ENCODE results near the gene MPRIP. TPM values are rescaled to one million over a fixed set of nuclear protein-coding genes. Genes with fewer than 3 reads are reported as not detected.
"Not testable (repeated sequence)": the region's sequence is repeated elsewhere in the genome, so short reads cannot be mapped to it uniquely, and the experiment has no call there.

Gene MPRIP, protein sequence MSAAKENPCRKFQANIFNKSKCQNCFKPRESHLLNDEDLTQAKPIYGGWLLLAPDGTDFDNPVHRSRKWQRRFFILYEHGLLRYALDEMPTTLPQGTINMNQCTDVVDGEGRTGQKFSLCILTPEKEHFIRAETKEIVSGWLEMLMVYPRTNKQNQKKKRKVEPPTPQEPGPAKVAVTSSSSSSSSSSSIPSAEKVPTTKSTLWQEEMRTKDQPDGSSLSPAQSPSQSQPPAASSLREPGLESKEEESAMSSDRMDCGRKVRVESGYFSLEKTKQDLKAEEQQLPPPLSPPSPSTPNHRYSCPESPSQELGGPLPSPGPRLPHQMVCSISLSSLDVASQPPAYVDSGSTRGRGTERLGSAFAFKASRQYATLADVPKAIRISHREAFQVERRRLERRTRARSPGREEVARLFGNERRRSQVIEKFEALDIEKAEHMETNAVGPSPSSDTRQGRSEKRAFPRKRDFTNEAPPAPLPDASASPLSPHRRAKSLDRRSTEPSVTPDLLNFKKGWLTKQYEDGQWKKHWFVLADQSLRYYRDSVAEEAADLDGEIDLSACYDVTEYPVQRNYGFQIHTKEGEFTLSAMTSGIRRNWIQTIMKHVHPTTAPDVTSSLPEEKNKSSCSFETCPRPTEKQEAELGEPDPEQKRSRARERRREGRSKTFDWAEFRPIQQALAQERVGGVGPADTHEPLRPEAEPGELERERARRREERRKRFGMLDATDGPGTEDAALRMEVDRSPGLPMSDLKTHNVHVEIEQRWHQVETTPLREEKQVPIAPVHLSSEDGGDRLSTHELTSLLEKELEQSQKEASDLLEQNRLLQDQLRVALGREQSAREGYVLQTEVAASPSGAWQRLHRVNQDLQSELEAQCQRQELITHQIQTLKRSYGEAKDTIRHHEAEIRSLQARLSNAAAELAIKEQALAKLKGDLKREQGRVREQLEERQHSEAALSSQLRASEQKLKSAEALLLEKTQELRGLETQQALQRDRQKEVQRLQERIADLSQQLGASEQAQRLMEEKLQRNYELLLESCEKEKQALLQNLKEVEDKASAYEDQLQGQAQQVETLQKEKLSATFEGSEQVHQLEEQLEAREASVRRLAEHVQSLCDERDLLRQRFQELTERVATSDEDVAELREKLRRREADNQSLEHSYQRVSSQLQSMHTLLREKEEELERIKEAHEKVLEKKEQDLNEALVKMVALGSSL (N-terminal part only)
- total RNA-seq: 100 to 1,000 TPM; 359 to 405 TPM
- long read RNA-seq, donor 1, full-length matches to known transcripts: 11 of 137 reads
- long read RNA-seq, donor 1, partial matches to known transcripts: 96 of 137 reads
- long read RNA-seq, donor 1, other reads (novel, unspliced or antisense): 30 of 137 reads
- long read RNA-seq, donor 2, full-length matches to known transcripts: 2 of 283 reads
- long read RNA-seq, donor 2, partial matches to known transcripts: 250 of 283 reads
- long read RNA-seq, donor 2, other reads (novel, unspliced or antisense): 31 of 283 reads

DNA sequence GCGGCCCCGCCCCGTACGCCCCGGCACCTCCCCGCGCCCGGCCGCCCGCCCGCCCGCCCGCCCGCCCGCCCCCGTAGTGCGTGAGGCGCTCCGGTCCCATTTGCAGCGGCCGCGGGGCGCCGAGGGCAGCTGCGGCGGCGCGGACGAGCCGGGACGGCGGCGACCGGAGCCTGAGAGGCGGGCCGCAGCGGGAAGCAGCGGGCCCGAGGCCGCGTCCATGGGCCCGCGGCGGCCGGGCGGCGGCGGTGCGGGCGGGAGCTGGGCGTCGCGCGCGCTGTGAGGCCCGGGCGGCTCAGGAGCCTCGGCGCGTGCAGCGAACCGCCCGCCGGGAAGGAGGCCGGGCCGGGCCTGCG is at the start of gene MPRIP:
MPRIP (plus strand) TSS at position 74 of the 353 bp plus-strand sequence. CDS start 392 bp downstream, outside the sequence.
- intact Hi-C loops (cut with DNase I): loop anchor here in 1 of 2 donors (5.0 kb wide), 1 partner anchor 35 kb away; no protein-coding TSS in a partner anchor
- no peak for DNase-seq (ENCODE audit: low spot score)

DNA sequence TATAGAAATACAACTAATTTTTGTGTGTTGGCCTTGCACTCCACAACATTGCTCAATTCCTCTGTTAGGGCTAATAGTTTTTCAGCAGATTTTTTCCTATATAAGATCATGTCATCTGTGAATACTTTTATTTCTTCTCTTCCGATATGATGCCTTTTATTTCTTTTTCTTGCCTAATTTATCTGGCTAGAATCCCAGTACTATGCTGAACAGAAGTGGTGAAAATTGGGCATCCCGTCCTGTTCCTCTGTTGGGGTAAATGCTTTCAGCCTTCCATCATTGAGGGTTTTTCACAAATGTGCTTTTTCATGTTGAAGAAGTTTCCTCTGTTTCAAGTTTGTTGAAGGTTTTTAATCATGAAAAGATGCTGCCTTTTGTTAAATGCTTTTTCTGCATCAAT is 47.6 kb upstream of the MPRIP start:
- intact Hi-C loops (cut with DNase I): no loop called here

DNA sequence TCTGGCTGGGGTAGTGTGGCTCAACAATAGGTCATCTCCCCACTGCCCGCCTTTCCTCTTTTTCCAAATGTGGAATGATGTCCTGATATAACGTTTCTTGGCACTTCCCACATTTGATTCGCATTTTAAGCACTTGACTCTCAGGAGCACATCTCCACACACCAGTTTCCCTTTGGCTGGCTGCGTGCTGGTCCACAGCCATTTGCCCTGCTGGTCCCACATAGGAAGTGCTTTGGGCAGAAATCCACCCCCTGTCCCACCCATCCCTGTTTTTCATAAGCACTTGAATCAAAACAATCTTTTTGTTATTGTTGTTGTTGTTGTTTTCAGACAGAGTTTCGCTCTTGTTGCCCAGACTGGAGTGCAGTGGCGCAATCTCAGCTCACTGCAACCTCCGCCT is 46.3 kb upstream of the MPRIP start:
- intact Hi-C loops (cut with DNase I): no loop called here
- peak; percentile 12 for DNase-seq (ENCODE audit: low spot score)

More for the DNA sequence above, 47.6 kb upstream of the MPRIP start:
- no peak for DNase-seq (ENCODE audit: low spot score)

DNA sequence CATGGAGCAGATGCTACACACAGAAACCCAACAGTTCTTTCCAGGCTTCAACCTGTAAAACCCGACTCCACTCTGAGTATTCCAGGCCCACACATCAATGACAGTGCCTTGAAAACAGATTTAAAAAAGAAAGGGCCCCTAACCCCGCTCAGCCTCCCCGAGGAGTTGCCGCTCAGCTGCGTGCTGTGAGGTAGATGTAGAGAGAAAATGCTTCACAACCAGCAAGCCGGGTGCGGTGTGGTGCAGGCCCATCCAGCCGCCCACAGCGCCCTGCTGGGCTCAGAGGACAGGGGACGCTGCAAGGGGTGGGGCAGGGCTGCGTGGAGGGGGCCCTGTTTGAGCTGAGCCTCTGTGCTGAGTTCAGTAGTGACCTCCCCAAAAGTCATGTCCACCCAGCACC is 45.5 kb upstream of the MPRIP start:
- intact Hi-C loops (cut with DNase I): not testable (repeated sequence)

DNA sequence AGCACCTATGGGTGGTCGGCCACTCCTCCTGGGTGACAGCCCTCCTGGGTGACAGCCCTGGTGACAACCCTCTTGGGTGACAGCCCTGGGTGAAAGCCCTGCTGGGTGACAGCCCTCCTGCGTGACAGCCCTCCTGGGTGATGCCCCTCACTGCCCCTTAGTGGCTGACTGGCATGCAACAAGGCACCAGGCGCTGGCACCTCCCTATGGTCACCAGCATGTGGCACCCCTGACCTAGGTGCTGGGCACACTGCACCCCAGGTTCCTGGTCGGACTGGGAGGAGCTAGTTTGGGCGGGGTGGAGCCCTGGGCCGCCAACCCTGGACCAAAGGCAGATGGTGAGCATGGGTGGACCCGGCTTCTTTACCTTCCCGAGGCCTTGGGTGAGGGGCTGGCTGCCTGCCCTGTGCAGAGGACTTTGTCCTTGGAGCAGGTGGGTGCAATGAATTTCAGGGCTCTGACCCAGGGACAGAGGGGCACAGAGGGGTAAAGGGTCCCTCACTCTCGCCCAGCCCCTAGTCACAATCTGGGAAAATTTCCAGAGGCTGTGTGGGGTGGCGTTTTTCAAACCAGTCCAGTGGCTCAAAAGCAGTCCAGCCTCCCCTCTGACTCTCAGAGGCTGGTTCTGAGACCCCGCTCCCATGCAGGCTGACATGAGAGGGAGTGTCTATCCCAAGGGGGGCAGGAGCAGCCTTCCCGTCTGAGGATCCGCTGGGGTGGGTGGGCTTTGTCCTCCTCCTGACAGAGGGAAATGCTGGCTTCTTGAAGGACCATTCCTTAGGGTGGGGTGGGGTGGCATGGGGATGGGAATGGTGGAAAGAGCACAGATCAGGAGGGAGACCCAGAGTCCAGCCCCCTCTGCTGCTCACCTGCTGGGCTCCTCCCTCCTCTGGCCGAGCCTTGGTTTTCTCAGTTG is 44.5 kb upstream of the MPRIP start:
- intact Hi-C loops (cut with DNase I): no loop called here
- DNase-seq (ENCODE audit: low spot score): peak; percentile 80

More for the DNA sequence above, 45.5 kb upstream of the MPRIP start:
- DNase-seq (ENCODE audit: low spot score): peak; percentile 44

DNA sequence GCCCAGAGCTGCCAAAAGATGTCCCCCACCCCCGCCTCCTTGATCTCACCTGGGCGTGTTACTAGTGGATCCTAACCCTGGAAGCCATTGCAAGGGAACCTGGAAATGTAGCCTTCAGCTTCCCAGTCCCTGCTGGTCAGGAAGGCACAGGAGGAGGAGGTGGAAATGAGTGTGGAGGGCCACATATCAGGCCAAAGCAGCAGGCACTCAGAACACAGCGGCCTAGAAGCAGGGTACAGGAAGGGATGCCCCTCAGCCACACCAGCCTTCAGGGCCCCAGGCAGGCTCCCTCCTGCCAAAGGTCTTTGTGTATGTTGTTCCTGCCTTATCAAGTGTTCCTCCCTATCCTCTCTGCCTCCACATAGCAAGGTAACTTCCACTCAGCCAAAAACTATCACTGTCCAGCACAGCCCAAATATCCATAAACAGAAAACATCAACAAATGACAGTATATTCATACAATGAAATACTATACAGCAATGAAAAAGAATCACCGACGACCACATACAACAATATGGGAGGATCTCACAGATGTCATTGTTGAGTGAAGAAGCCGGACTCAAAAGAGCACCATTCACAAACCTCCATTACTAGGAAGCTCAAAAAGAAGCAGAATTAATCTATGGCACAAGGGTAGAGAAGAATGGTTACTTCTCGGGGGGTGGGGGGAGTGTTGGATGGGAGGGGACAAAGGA is 42.2 kb upstream of the MPRIP start:
- intact Hi-C loops (cut with DNase I): loop anchor here (10.0 kb wide), 4 partner anchors 125 to 215 kb away; partner anchors contain the start of gene PLD6 (in 1 of the 2)
- DNase-seq (ENCODE audit: low spot score): peak; percentile 47

DNA sequence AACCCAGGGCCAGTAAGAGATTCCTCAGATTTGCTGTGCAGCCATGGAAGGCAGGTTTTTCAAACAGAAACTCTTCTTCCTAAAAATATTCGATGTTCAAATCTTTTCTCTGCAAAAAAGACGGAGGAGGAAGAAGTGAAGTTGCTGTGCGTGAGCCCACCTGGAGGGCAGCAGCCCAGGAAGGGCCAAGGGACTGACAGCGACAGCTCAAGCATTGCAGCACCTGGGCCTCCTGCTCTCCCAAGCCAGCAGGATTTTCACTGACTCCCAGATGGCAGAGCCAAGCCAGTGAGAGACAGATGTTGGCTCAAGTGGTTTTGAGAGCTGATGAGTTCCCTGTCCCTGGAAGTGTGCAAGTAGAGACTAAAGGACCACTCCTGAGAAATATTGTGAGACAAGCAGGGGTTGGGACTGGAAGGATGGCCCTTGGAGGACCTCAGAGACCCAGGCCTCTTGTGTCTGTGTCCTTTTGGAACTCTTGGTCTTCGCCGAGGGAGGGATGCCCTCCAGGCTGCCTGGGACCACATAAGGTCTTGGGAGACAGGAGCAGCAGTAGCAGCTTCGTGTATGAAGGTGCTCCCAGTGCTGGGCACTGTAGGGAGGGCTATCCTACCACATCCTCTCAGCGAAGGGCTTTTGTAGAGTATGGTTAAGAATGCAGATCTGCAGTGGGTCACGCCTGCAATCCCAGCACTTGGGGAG is 41.0 kb upstream of the MPRIP start:
- peak; percentile 51 for DNase-seq (ENCODE audit: low spot score)
- intact Hi-C loops (cut with DNase I): loop anchor here (10.0 kb wide), 4 partner anchors 124 to 214 kb away; partner anchors contain the start of gene PLD6 (in 1 of the 2)

DNA sequence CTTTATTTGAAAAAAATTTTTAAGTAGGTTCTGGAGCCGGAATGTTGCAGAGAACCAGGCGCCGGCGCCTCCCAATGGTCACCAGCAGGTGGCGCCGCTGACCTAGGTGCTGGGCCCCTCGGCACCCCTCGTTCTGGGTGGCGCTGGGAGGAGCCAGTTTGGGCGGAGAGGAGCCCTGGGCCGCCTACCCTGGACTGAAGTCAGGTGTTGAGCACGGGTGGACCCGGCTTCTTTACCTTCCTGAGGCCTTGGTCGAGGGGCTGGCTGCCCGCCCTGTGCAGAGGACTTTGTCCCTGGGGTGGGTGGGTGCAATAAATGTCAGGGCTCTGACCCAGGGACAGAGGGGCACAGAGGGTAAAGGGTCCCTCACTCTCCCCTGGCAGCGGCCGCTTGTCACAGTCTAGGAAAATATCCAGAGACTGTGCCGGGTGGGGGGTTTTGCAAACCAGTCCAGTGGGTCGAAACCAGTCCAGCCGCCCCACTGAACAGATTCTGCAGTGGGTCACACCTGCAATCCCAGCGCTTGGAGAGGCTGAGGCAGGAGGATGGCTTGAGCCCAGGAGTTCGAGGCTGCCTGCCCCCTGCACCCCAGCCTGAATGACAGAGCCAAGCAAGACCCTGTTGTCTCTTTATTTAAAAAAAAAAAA is 40.3 kb upstream of the MPRIP start:
- DNase-seq (ENCODE audit: low spot score): peak; percentile 93
- intact Hi-C loops (cut with DNase I): loop anchor here (10.0 kb wide), 4 partner anchors 123 to 213 kb away; partner anchors contain the start of gene PLD6 (in 1 of the 2)

DNA sequence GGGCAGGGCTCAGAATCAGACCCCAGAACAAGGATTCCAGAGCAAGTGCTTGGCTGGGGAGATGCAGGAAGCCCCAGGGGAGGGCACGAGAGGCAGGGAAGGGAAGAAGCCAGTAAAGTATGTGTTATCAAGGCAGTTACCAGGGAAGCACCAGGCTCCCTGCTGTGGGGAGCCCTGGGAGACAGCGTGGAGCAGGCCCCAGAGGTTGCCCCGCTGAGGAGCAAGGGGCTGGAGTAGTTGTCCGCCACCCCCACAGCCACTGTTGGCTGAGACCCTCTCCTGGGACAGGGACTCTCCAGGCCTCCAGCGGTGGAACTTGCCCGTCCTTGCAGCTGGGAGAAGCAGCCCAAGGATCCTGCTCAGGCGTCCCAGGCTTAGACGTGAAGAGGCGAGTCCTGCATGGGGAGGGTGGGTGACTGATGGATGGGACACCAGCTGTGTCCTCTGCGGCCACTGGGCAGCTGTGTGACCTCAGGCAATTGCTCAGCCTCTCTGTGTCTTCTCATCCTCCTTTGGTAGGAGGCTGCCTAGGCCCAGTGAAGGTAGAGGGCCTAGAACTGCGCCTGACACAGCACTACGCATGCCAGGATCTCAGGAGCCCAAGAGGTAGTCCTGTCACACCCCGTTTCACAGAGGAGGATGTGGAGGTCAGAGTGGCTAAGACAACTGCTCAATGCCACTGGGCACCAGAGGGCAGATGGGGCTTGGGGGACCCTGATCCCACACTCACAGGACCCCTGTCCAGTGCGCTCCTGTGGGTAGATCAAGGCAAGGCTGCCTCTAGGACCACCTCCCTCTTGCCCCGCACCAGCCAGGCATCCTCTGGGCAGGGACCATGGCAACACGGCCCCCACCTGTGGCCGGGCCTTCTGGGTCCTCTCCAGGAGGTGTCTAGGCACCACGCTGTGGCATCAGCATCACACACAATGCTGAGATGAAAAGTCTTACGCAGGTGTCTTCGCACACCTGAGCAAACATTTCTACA is 39.2 kb upstream of the MPRIP start:
- intact Hi-C loops (cut with DNase I): loop anchor here (10.0 kb wide), 4 partner anchors 122 to 212 kb away; partner anchors contain the start of gene PLD6 (in 1 of the 2)

DNA sequence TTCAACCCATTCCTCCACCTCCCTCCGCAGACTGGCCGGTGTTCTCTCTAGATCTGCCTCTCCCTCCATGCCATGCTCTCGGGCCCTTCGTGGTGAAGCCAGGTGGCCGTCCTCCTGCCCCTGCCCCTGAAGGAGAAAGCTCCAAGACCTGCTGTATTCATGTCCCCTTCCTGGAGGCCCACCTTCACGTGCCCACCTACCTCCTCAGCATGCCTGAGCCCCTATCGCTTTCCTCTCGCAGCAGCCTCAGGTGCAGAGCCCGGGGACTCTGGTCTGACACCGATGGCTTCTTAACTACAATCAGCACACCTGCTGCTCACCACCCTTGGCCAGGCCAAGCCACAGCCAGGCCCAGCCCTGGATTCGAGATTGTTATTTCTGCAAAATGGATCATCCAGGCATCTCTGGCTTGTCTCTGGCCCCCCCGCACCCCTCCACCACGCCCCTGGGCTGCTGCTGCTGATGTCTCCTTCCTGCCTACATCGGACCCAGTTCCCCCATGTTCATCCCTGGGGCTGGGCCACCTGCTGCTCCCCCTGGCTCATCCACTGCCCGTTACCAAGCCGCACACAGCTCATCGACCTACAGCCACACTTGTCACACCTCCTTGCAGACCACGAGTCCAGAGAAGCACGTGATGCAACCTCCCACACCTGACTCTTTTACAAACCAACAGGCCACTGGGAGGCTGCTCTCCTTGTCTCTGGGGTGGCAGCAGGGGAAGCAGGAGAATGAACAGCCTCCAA is 37.8 kb upstream of the MPRIP start:
- intact Hi-C loops (cut with DNase I): loop anchor here (10.0 kb wide), 4 partner anchors 120 to 210 kb away; partner anchors contain the start of gene PLD6 (in 1 of the 2)
- peak; percentile 75 for DNase-seq (ENCODE audit: low spot score)

More for the DNA sequence above, 39.2 kb upstream of the MPRIP start:
- peak; percentile 74 for DNase-seq (ENCODE audit: low spot score)

DNA sequence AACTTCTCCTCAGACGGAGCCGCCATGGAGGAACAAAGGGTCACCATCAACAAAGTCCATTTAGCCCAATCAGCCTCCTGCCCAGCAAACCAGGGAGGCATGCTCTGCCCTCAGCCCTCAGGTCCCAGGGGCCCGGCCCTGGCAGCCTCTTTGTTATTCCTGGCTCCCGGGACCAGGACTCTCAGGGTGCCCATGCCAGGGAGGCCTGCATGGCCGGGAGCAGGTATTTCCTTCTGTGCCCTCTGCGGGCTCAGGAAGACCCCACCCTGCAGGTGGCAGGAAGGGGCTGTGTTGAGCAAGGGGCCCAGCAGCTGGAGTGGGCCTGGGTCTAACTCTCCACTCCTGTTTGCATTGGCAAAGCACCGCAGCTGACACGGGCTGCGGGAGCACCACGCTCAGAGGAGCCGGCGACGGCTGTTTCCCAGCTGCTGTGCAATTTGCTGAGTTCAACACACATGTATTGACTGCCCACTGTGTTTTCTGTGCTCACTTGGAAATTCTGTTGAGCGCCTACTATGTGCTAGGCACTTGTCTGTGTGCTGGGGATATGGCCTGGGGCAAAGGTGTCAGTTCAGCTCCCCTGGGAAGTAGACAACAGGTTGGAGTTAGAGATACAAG is 37.2 kb upstream of the MPRIP start:
- DNase-seq (ENCODE audit: low spot score): peak; percentile 77
- intact Hi-C loops (cut with DNase I): loop anchor here (10.0 kb wide), 4 partner anchors 120 to 210 kb away; partner anchors contain the start of gene PLD6 (in 1 of the 2)

DNA sequence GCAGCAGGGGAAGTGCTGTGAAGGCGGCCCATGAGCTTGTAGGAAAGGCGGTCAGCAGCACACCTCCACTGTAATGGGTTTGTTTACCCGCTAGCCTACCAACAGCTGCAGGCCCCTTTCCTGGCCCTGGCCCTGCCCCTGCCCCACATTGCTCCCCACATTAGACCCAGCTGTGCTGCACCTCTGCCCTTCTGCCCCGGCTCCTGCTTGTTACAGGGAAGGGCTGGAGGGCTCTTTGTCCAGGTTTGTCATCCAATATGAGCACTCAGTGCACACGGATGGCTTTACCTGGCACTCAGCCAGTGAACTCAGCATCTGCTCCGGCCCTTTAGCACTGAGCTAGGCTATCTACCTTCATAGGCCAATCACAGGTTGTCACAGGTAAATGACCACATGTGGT is 34.4 kb upstream of the MPRIP start:
- intact Hi-C loops (cut with DNase I): loop anchor here (10.0 kb wide), 4 partner anchors 117 to 207 kb away; partner anchors contain the start of gene PLD6 (in 1 of the 2)
- not testable (repeated sequence) for DNase-seq (ENCODE audit: low spot score)
